Measurements from ENCODE around the gene OR6M1.

OR6M1 gene

DNA sequence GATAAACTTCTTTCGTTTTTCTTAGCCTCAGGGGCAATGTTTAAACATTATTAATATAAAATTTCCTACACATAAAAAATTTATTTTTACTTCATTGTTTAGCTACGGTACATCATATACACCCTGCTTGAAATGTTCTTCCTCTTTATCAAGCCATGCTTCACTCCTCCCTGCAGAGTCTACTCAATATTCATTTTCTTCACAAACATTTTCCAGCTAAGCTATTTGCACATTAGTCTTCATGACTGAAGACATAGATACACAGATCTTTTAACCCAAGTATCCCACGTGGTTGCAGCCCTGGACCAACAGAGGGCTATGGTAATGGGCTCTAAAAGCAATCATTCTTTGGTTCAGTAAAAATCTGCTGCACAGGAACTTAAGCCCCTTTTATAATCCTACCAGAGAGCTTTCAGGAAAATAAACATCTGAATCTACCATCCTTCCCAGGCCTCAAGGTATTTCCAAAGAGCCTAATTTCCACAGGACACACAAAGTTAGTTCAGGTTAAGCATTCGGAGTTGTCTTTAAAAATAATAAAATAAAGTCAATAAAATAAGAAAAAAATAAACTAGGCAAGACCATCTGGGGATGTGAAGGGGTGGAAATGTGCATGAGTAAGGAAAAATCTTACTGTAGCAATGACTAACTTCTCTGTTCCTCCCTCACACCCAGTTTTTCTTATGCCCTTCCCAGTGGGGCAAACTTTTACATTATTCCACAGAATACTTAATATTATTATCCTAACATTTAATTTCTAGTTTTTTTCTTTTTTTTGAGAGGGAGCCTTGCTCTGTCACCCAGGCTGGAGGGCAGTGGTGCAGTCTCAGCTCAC is 30.2 kb downstream of the OR6M1 start:
- DNase-seq (ENCODE audit: low read depth, low spot score) = no peak

DNA sequence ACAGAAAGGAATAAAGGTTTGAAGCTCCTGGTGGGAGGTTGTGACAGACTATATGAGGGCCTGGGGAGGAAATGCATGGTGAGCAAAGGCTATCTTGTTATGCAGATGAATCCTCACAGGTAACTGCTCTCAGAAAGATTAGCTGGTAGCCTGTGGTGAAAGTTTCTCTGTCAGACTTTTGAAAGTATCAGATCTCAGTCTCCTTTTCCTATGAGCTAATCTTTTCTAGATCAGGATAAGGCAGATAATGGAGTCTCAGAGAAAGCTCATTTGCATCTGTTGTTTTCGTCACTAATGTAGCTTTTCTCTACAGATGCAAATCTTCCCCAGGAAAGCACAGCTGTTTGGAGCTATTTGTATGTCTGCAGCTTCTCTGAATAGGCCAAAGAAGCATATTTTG is 30.9 kb downstream of the OR6M1 start:
- no peak for DNase-seq (ENCODE audit: low read depth, low spot score)

DNA sequence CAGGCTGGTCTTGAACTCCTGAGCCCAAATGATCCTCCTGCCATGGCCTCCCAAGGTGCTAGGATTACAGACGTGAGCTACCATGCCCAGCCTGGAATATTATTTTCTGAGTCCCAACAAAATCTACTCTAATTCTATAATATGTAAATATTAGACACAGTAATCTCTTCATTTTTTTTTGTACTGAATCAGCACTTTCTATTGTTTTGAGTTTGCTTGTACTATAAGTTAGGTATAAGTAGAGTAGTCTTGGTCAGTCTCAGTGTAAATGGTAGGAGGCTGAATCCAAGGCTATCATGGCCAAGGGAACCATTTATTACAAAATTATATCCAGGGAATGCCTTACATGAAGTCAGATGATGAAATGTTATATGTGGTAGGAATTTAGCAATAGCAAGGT is 32.2 kb downstream of the OR6M1 start:
- no peak for DNase-seq (ENCODE audit: low read depth, low spot score)

DNA sequence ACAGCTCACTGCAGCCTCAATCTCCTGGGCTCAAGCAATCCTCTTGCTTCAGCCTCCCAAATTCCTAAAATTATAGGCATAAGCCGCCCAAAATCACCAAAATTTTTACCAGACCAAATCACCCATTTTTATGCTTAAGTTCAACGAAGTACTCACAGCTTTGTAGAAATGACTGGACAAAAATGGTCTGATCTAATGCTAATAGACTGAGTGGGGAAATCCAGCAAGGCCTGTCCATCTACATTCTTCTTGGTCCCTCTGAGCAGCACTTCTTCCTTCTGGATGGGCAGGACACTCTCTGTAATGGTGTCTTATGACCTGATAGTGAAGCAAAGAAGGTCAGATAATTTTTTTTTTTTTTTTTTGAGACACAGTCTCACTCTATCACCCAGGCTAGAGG is 33.1 kb downstream of the OR6M1 start:
- no peak for DNase-seq (ENCODE audit: low read depth, low spot score)

GRCh38 chr11:123771664-123772063 is 34.5 kb downstream of the OR6M1 start:
- DNase-seq (ENCODE audit: low read depth, low spot score) = no peak

- no peak for DNase-seq (ENCODE audit: low read depth, low spot score)
Observed at GRCh38 chr11:123770712-123771111, 35.4 kb downstream of the OR6M1 start.

GRCh38 chr11:123765601-123766000 is 40.5 kb downstream of the OR6M1 start:
- no peak for DNase-seq (ENCODE audit: low read depth, low spot score)

GRCh38 chr11:123762422-123762821 is 43.7 kb downstream of the OR6M1 start:
- no peak for DNase-seq (ENCODE audit: low read depth, low spot score)

DNA sequence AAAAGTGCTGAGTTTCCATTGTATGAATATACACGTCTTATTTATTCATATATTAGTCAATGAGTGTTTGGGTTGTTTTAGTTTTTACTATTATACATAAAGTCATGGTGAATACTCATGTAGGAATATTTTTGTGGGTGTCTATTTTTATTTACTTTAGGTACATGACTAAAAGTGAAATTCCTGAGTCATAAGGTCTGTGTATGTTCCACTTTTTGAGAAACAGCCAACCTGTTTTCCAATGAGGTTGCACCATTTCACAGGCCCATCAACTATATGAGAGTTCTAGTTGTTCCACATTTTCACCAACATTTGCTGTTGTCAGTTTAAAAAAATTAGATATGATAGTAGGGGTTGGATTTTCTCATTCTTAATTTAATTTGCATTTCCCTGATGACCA is 45.3 kb downstream of the OR6M1 start:
- no peak for DNase-seq (ENCODE audit: low read depth, low spot score)

DNA sequence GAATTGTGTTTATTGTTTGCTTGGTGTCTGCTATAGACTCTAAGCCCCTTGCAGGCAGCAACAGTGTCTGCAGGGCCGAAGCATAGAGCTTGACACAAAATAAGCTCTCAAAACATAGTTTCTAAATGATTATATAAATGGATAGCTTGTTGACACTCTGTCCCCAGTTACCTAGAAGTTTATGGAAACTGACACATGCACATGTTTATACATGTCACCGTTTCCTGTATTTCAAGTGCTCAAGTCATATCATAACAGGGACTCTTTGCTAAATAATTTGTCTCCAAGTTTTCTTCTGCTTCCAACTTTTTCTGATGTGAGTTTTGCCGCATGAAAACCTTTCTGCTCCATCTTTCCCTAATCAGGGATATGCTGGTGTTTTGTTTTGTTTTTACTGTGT is 48.2 kb downstream of the OR6M1 start:
- DNase-seq (ENCODE audit: low read depth, low spot score) = no peak

- no peak for DNase-seq (ENCODE audit: low read depth, low spot score)
Observed at GRCh38 chr11:123755813-123756212, 50.3 kb downstream of the OR6M1 start.

Measured in brain pericyte (primary cell).